ENCODE data around the gene THOC5. TPM values are rescaled to one million over a fixed set of nuclear protein-coding genes. Genes with fewer than 3 reads are reported as not detected.

Gene THOC5
- total RNA-seq, 6 experiments from 2014 or later: 11.9 to 17.4 (median 14.1) TPM

GRCh38 chr22:29478326-29479276 is 75.0 kb downstream of the THOC5 start:
- H3K4me3 ChIP-seq: no peak overlapping the region
- H3K27me3 ChIP-seq: peaks cover 4 to 17% of the 10 kb centered on the region in 2 donors
- H3K36me3 ChIP-seq: no peaks in the 10 kb centered on the region
- 9% methylated on average over 19 of the region's 21 CpGs for WGBS (ENCODE audit: insufficient coverage, low coverage, low lambda C conversion rate, missing lambda C conversion rate)
- TF ChIP-seq POLR2A (IDR thresholded peaks at IDR 0.05): no peak
- TF ChIP-seq CTCF (IDR thresholded peaks at IDR 0.05): no peak
- intact Hi-C loops (cut with DNase I): no loop called here
- H3K4me1 ChIP-seq: peaks cover 0 to 15% (median 0%) of the 10 kb centered on the region in 4 donors
- DNase-seq (no peak), ATAC-seq (peak; percentile 16 to 52 (median 39))
- H3K9me3 ChIP-seq: no peaks in the 10 kb centered on the region
- no peak overlapping the region for H3K27ac ChIP-seq

- DNase-seq (no peak), ATAC-seq (no peak)
- H3K4me1 ChIP-seq: peaks cover 0 to 15% (median 0%) of the 10 kb centered on the region in 4 donors
- no peaks in the 10 kb centered on the region for H3K9me3 ChIP-seq
- H3K27ac ChIP-seq: no peak overlapping the region
- no peaks in the 10 kb centered on the region for H3K36me3 ChIP-seq
- H3K27me3 ChIP-seq: peaks cover 4 to 17% of the 10 kb centered on the region in 2 donors
- TF ChIP-seq CTCF (IDR thresholded peaks at IDR 0.05) (no peak), POLR2A (IDR thresholded peaks at IDR 0.05) (no peak)
- H3K4me3 ChIP-seq: no peak overlapping the region
- intact Hi-C loops (cut with DNase I): no loop called here
- 27% methylated on average over 3 of the region's 4 CpGs for WGBS (ENCODE audit: insufficient coverage, low coverage, low lambda C conversion rate, missing lambda C conversion rate)
These were observed 75.7 kb downstream of the THOC5 start for GRCh38 chr22:29477723-29478318.

GRCh38 chr22:29476116-29476515 is 77.4 kb downstream of the THOC5 start:
- Histone ChIP-seq H3K36me3 (no peaks in the 10 kb centered on the region), H3K4me1 (peaks cover 0 to 15% (median 0%) of the 10 kb centered on the region in 4 donors), H3K4me3 (no peak overlapping the region), H3K9me3 (no peaks in the 10 kb centered on the region), H3K27me3 (peaks cover 4 to 16% of the 10 kb centered on the region in 2 donors), H3K27ac (no peak overlapping the region)
- ATAC-seq (no peak), DNase-seq (no peak)
- WGBS (ENCODE audit: insufficient coverage, low coverage, low lambda C conversion rate, missing lambda C conversion rate): 65% methylated on average over 4 of the region's 6 CpGs
- TF ChIP-seq POLR2A (IDR thresholded peaks at IDR 0.05): no peak
- no peak for TF ChIP-seq CTCF (IDR thresholded peaks at IDR 0.05)
- intact Hi-C loops (cut with DNase I): no loop called here

GRCh38 chr22:29475550-29475949 is 78.0 kb downstream of the THOC5 start:
- Histone ChIP-seq H3K36me3 (no peaks in the 10 kb centered on the region), H3K4me3 (no peak overlapping the region), H3K27ac (no peak overlapping the region), H3K27me3 (peaks cover 2 to 10% of the 10 kb centered on the region in 2 donors), H3K4me1 (peaks cover 0 to 11% (median 0%) of the 10 kb centered on the region in 4 donors), H3K9me3 (no peaks in the 10 kb centered on the region)
- no peak for DNase-seq
- WGBS (ENCODE audit: insufficient coverage, low coverage, low lambda C conversion rate, missing lambda C conversion rate): 85% methylated on average over 8 of the region's 8 CpGs
- ATAC-seq: no peak
- intact Hi-C loops (cut with DNase I): no loop called here
- no peak for TF ChIP-seq POLR2A (IDR thresholded peaks at IDR 0.05)
- TF ChIP-seq CTCF (IDR thresholded peaks at IDR 0.05): no peak
